Measurements from ENCODE around the gene TRPC1.

DNA sequence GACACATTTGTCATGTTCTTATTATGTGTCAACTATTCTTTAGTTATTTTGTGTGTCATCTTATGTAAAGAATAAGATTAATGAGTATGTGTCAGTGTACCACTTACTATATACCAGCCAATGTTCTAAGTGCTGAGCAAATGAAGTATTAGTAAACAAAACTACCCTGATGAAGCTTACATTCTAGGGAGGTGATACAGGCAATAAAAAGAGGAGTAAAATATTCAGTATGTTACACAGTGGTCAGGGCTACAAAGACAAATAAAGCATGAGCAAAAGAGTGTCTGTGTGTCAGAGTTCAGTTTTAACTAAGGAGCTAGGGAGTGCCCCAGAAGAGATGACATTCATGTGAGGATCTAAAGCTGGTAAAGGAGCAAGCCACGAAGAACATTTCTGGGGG lies 79.1 kb downstream of the TRPC1 start:
- TF ChIP-seq TAF1 (IDR thresholded peaks at IDR 0.05; ENCODE audit: borderline replicate concordance, low read depth, low read length) (no peak), PBX3 (IDR thresholded peaks at IDR 0.05) (no peak), RCOR1 (IDR thresholded peaks at IDR 0.05; ENCODE audit: low read length) (no peak), MXI1 (IDR thresholded peaks at IDR 0.05; ENCODE audit: low read depth, low read length) (no peak), CTCF (IDR thresholded peaks at IDR 0.05) (no peak), SMC3 (IDR thresholded peaks at IDR 0.05; ENCODE audit: low read depth, low read length) (no peak), NRF1 (IDR thresholded peaks at IDR 0.05; ENCODE audit: low read depth, low read length) (no peak), REST (IDR thresholded peaks at IDR 0.05; ENCODE audit: low read depth, low read length) (no peak), EP300 (IDR thresholded peaks at IDR 0.05; ENCODE audit: borderline replicate concordance in 1 of 2, low read depth in 1 of 2, low read length in 1 of 2) (no peak)
